Hematopoietic multipotent progenitor cell treated with erythropoietin and hydrocortisone succinate and interleukin-3 and kit ligand, for 15 days (in vitro differentiated cells): ENCODE data around the gene NR3C2.

Experiments
- DNase-seq: peaks from one replicate; pipeline ENCODE4 v3.0.0-alpha.2; 2015; ENCODE audit warnings: low spot score

Gene NR3C2

DNA sequence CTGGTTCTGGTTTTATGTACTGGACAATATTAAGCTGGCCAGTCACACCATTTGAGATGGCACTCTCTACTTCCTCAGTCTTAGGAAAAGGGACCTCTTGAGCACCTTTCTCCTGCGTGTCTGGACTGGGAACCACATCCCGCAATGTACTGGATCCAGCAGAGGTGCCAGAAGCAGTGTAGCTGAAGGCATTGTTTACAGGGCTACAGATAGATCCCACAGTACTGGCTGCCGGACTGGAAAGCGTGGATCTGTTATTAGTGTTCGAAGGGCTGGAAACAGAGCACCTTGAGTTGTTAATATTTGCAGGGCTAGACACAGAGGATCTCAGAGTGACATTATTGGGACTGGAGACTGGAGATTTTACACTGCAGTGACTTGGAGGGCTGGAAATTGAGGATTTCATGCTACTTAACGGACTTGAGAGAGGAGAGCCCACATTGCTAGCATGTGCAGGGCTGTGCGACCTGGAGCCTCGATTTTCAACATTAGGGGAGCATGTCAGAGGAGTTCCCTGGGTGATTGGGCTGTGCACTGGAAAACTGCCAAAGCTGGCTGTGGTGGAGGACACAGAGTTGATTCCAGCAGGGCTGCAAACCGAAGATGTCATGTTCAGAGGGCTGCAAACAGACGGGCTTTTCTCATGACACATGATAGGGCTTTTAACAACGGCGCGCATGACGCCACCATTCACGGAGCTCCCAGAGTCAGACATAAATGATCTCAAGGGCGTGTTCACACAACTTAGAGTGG is 6.4 kb downstream of the NR3C2 start:
- no peak for DNase-seq

DNA sequence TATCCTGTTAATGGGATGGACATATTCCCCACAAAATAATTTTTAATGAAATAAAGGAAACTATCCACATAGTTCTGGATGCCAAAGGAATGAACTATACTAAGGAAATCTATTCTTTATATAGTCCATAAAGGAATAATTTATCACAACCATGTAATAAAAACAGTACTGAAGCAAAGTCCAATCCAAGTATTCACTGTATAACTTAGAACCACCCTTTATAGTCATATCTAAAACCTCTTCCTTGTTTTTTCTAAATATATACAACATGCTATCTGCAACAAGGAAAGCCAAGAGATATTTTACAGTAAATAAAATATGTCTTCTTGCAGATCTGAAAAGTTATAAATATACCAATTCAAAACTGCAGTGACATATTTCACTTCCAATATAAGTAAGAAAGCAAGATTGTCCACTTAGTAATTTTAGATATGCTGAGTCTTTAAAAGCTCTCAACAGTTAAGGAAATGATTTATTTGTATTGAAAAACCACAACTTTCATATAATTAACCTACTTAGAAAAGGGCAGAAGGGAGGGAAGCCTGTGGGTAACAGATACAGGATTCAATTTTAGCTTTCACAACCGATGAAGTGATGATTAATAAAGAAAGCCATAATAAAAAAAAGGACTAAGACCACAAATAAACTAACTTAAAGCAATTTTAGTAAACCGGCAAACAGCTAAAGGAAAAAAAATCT is 8.0 kb downstream of the NR3C2 start:
- no peak for DNase-seq

- DNase-seq = no peak
These were observed 10.8 kb downstream of the NR3C2 start for GRCh38 chr4:148431401-148431800.

DNA sequence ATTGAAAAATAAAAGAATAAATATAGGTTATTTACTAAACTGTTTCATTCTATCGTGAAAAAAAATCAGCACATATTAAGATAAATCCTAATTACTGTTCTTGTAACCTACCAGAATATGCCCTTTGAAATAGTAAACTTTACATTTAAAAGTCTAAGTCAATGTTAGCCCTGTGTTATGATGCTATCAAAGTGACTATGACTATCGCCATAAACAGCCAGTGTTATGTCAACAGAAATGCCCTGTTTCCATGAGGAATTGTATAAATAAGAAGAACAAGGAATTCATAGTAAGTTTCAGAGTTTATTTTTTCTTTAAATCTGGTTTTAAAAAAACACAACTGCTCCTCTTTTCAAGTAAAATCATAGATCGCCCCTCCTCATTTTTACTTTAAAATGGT is 11.4 kb downstream of the NR3C2 start:
- no peak for DNase-seq

- DNase-seq = no peak
These were observed 13.0 kb downstream of the NR3C2 start for GRCh38 chr4:148429206-148429605.

- DNase-seq = no peak
These were observed 15.6 kb downstream of the NR3C2 start for GRCh38 chr4:148426643-148427042.

DNA sequence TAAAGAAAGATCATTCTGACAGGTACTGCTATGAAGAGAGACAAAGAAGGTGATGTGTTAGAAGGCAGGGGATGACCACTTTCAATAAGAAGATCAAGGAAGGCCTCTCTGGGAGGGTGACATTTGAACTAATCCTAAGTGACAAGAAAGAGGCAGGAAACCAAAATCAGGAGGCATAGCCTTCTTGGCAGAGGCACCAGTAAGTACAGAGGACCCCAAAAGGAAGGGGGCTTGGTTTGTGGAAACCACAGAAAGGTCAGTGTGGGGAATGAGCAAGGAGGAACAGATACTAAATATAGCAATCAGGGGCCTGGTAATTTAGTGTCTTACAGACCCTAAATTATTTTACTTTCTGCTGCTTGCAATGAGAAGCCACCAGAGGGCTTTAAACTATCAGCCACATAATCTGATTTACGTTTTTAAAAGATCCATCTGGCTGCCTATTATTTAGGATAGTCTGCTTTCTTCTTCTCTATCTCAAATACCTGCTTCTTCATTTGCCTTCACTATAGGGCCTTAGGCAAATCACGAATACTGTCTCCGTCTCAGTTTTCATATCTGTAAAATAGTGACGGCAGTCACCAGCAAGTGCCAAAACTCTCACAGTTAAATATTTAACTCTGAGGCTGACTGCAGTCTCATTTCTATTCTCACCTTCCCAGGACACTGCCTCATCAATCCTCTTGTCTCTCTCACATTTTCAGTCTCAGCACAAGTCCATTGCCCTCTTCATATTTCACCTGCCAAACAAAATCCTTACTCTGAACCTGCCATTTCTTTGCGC is 16.7 kb downstream of the NR3C2 start:
- no peak for DNase-seq

DNA sequence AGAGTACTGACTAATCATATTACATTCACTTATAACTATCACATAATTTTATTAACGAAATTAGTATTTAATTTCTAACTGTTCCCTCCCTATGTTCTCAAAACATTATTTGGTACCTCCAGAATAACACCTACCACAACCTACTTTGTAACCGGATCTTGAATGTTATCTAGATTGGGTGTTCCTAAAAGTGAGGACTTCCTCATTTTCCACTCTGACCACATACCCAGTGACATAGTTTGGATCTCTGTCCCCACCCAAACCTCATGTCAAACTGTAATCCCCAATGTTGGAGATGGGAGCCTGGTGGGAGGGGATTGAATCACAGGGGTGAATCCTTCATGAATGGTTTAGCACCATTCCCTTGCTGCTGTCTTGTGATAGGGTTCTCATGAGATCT is 21.8 kb downstream of the NR3C2 start:
- DNase-seq = no peak

DNA sequence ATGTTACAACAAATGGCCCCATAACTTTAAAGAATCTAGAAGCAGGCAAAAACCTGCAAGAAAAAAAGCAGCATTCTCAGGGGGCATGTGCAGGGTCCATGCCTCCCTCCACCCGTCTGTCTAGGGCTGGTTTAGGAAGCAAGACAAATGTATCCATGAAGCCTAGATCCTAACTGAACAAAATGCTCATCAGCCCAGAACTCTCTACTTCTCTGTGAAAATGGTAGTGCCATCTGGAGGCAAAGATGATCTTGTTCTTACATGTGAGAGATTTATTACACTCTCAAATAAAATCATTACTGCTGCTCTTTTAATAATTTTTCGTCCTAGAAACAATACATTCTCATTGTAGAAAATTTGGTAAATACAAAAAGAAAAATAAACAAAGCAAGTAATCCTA is 26.7 kb downstream of the NR3C2 start:
- no peak for DNase-seq

- no peak for DNase-seq
These were observed 29.7 kb downstream of the NR3C2 start for GRCh38 chr4:148412460-148412994.

GRCh38 chr4:148405161-148405893 is 36.9 kb downstream of the NR3C2 start:
- DNase-seq = no peak

DNA sequence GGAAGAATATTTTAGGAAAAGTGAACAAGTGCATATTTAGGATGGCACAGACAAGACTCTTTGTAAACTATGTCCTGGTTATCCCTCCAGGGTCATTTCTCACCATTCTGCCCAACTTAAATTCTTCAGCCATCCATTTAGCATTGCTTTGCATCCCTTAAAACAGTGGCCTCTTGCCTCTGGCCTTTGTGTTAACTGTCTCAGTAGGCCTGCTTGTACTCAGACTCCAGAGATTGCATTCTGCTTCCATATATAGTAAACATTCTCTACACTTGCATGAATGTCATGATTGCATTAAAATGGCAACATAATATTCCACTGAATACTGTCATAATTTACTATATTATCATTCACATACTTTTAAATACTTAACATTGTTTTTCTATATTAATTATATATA is 43.2 kb downstream of the NR3C2 start:
- no peak for DNase-seq

DNA sequence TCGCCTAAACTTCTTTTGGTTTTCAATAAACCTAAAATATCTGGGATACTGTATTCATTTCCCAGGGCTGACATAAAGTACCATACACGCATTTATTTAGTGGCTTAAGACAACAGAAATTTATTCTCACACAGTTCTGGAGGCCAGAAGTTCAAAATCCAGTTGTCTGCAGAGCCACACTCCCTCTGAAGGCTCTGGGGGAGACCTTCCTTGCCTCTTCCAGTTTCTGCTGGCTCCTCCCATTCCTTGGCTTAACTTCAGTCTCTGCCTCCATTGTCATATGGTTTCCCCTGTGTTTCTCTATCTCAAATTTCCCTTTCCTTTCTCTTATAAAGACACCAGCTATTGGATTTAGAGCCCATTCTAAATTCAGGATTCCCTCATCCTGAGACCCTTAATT is 44.4 kb downstream of the NR3C2 start:
- DNase-seq = no peak

DNA sequence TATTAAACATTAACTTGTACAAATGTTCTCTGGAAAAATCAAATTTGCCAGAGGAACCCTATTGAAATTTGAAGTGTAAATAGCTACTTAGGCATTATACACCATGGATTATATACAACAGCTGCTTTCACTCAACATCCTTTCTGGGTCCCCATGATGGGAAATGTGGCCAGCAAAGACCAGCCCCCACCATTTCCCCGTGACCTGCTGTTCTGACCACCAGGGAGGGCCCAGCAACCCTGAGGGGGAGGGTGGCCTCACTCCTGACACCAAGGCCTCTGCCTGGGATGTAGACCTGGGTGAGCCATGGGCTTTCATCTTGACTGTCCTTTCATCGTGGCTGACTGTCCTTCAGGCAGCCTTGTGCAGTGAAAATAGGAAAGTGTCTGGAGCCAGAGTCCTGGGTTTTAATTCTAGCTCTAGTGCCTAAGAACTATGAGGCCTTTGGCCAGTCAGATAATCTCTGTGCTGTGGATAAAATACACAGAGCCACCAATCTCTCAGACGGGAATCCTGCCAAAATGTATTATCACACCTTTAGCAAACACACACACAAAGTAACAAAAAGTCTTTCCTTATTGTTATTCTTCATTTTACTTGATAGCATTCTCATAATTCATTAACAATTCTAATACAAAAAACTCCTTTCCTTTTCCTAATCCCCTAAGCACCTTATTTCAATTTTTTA is 45.1 kb downstream of the NR3C2 start:
- no peak for DNase-seq

DNA sequence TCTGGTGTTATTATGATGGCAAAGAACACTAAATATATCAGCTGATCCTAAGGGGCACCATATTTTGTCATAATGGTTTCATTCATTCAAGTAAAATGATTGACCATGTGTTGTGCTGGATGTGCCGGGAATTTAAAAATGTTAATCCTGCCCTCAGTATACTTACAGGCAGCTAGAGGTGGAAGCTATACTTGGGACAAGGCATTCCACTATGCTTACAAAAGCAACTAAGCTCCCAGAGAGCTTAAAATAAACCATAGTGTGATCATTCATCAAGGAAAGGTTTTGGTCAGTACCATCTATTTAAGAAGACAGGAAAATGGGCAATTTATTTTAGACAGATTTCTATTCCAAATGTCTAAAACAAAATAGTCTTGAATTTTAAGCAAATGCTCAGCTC is 46.4 kb downstream of the NR3C2 start:
- no peak for DNase-seq

- DNase-seq = no peak
These were observed 51.2 kb downstream of the NR3C2 start for GRCh38 chr4:148391056-148391455.

- DNase-seq = no peak
These were observed 51.9 kb downstream of the NR3C2 start for GRCh38 chr4:148390311-148390710.

DNA sequence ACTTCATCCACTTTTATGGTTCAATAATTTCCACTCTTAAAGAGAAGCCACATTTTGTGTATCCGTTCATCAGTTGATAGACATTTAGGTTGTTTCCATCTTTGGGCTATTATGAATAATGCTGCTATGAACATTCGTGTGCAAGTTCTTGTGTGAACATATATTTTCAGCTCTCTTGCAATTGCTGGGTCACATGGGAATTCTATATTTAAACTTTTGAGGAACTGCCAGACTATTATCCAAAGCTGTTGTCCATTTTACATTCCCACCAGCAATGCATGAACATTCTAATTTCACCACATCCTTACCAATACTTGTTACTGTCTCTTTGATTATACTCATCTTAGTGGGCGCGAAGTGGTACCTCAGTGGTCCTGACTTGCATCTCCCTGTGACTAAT is 61.9 kb downstream of the NR3C2 start:
- DNase-seq = no peak

DNA sequence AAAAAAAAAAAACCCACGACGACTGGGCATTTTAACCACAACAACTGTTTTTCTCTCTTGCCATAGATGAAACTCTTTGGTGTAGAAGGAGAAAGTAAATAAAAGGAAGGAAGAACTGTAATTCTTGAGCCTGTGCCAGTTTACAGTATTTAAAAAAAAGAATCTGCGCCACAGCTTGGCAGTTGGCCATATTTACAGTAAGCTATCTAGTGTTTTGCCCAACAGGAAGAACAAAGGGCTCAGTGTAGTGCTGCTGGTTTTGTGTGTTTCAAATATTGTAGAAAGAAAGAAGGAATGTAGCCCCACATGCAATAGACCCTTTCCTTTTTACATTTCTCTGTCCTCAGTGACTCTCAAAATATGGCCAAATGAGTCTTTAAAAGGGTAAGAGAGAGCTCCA is 66.1 kb downstream of the NR3C2 start:
- no peak for DNase-seq

- no peak for DNase-seq
These were observed 66.6 kb downstream of the NR3C2 start for GRCh38 chr4:148375584-148375983.

- no peak for DNase-seq
These were observed 69.1 kb downstream of the NR3C2 start for GRCh38 chr4:148373093-148373492.

DNA sequence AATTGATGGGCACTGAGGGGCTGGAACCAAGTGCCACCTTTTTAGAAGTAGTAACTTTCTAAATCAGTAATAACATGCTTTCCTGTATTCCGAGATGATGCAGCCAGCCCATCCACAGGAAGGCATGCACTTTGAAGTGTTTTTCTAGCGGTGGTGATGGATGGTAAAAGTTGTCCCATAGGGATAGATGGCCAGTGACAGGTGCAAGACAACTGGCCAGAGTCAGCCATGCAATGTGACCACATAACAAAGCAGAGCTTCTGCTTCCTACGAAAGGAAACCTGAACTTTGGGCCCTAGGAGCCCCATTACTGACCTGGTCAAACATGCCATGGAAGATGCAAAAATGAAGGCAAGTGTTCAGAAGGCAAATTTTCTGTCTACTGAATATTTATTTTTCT is 72.3 kb downstream of the NR3C2 start:
- no peak for DNase-seq
